Stimulated activated naive CD8-positive, alpha-beta T cell treated with anti-CD3 and anti-CD28 coated beads, Interleukin-15, Interleukin-2, amounts not matched to agents 100 ng/mL and 50 ng/mL, for 24 hours (primary cell): ENCODE results near the gene FOXN1.

ENCODE experiments used
- H3K27ac Mint-ChIP-seq: one replicate; pipeline ENCODE4 v1.8.0; 2021; ENCODE audit warnings: mild to moderate bottlenecking, mixed read lengths
- H3K27me3 Mint-ChIP-seq: one replicate; pipeline ENCODE4 v1.8.0; 2021; ENCODE audit warnings: mixed read lengths
- H3K36me3 Mint-ChIP-seq: one replicate; pipeline ENCODE4 v1.8.0; 2021; ENCODE audit warnings: low read depth, mixed read lengths
- H3K4me1 Mint-ChIP-seq: one replicate; pipeline ENCODE4 v1.8.0; 2021; ENCODE audit warnings: low read depth, mixed read lengths
- H3K4me3 Mint-ChIP-seq: one replicate; pipeline ENCODE4 v1.8.0; 2021; ENCODE audit warnings: mild to moderate bottlenecking, mixed read lengths
- H3K9me3 Mint-ChIP-seq: one replicate; pipeline ENCODE4 v1.8.0; 2021; ENCODE audit warnings: mixed read lengths

FOXN1 gene

GRCh38 chr17:28536532-28537218 is 30.5 kb downstream of the FOXN1 start:
- H3K4me1 Mint-ChIP-seq, result no peaks in the 10 kb centered on the region
- no peak overlapping the region for H3K4me3 Mint-ChIP-seq
- H3K36me3 Mint-ChIP-seq, result no peaks in the 10 kb centered on the region
- H3K27ac Mint-ChIP-seq, result no peak overlapping the region
- H3K27me3 Mint-ChIP-seq, result no peaks in the 10 kb centered on the region
- H3K9me3 Mint-ChIP-seq, result no peaks in the 10 kb centered on the region

- Mint-ChIP-seq H3K36me3 (no peaks in the 10 kb centered on the region), H3K4me1 (no peaks in the 10 kb centered on the region), H3K9me3 (no peaks in the 10 kb centered on the region), H3K4me3 (no peak overlapping the region), H3K27ac (no peak overlapping the region), H3K27me3 (no peaks in the 10 kb centered on the region)
Measured at GRCh38 chr17:28537219-28537610, 31.1 kb downstream of the FOXN1 start.

- Mint-ChIP-seq H3K4me3 (no peak overlapping the region), H3K4me1 (no peaks in the 10 kb centered on the region), H3K27ac (no peak overlapping the region), H3K27me3 (no peaks in the 10 kb centered on the region), H3K9me3 (no peaks in the 10 kb centered on the region), H3K36me3 (no peaks in the 10 kb centered on the region)
Measured at GRCh38 chr17:28538296-28538895, 32.2 kb downstream of the FOXN1 start.

- Mint-ChIP-seq H3K4me3 (no peak overlapping the region), H3K4me1 (no peaks in the 10 kb centered on the region), H3K27ac (no peak overlapping the region), H3K36me3 (no peaks in the 10 kb centered on the region), H3K27me3 (no peaks in the 10 kb centered on the region), H3K9me3 (no peaks in the 10 kb centered on the region)
Measured at GRCh38 chr17:28540231-28540630, 34.1 kb downstream of the FOXN1 start.

DNA sequence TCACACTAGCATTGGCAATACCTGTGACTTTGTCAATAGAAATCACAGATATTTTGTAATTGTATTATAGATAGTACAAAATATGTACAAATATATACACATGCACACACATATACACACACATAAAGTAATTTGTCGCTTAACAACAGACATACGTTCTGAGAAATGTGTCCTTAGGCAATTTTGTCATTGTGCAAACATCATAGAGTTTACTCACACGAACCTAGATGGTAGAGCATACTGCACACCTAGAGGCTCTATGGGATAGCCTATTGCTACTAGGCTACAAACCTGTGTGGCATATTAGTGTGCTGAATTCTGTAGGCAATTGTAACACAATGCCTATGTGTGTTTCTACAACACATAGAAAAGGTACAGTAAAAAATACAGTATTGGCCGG is 35.3 kb downstream of the FOXN1 start:
- H3K9me3 Mint-ChIP-seq, result no peaks in the 10 kb centered on the region
- no peaks in the 10 kb centered on the region for H3K36me3 Mint-ChIP-seq
- H3K4me3 Mint-ChIP-seq, result no peak overlapping the region
- no peak overlapping the region for H3K27ac Mint-ChIP-seq
- no peaks in the 10 kb centered on the region for H3K27me3 Mint-ChIP-seq
- no peaks in the 10 kb centered on the region for H3K4me1 Mint-ChIP-seq

- Mint-ChIP-seq H3K9me3 (no peaks in the 10 kb centered on the region), H3K27ac (no peak overlapping the region), H3K4me3 (no peak overlapping the region), H3K4me1 (peaks cover 22% of the 10 kb centered on the region), H3K27me3 (no peaks in the 10 kb centered on the region), H3K36me3 (no peaks in the 10 kb centered on the region)
Measured at GRCh38 chr17:28544402-28545140, 38.4 kb downstream of the FOXN1 start.

GRCh38 chr17:28545141-28545503 is 39.0 kb downstream of the FOXN1 start:
- peaks cover 28% of the 10 kb centered on the region for H3K4me1 Mint-ChIP-seq
- no peaks in the 10 kb centered on the region for H3K27me3 Mint-ChIP-seq
- H3K27ac Mint-ChIP-seq, result no peak overlapping the region
- H3K36me3 Mint-ChIP-seq, result no peaks in the 10 kb centered on the region
- H3K4me3 Mint-ChIP-seq, result no peak overlapping the region
- no peaks in the 10 kb centered on the region for H3K9me3 Mint-ChIP-seq

DNA sequence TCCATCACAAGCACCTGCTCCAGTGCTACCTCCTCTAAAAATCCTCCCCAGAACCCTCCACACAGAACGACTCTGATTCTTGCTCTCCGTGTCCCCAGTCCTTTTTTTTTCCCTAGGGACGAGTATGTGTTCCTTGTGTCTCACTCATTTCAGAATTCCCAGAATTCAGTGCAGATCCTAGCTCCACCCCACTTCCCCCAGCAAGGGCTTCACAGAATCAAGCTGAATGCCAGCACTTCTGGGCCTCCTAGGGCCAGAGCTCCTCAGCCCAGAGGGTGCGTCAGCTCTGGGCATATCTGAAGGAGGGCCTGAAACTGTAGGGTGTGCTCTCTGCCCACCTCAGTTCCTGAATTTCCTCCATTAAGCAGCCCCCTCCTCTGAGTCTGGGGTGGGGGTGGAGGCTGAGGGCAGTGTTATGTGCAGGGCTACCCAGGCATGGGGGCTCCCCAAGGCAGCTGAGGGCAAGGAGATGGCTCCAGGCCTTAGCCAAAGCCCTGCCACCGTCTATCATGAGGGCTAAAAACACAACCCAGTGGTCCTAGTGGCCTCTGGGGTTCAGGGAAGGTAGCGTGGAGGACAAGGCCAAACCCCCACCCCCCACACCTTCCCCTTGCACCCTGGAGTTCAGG is 39.8 kb downstream of the FOXN1 start:
- no peaks in the 10 kb centered on the region for H3K27me3 Mint-ChIP-seq
- H3K36me3 Mint-ChIP-seq, result no peaks in the 10 kb centered on the region
- no peak overlapping the region for H3K27ac Mint-ChIP-seq
- peaks cover 35% of the 10 kb centered on the region for H3K4me1 Mint-ChIP-seq
- H3K9me3 Mint-ChIP-seq, result no peaks in the 10 kb centered on the region
- H3K4me3 Mint-ChIP-seq, result no peak overlapping the region

GRCh38 chr17:28547096-28547622 is 41.0 kb downstream of the FOXN1 start:
- Mint-ChIP-seq H3K27ac (no peak overlapping the region), H3K4me1 (peaks cover 44% of the 10 kb centered on the region), H3K36me3 (no peaks in the 10 kb centered on the region), H3K9me3 (no peaks in the 10 kb centered on the region), H3K4me3 (no peak overlapping the region), H3K27me3 (no peaks in the 10 kb centered on the region)

- no peaks in the 10 kb centered on the region for H3K27me3 Mint-ChIP-seq
- no peaks in the 10 kb centered on the region for H3K9me3 Mint-ChIP-seq
- peaks cover 47% of the 10 kb centered on the region for H3K4me1 Mint-ChIP-seq
- H3K27ac Mint-ChIP-seq, result peak overlapping the region; percentile 36
- H3K36me3 Mint-ChIP-seq, result no peaks in the 10 kb centered on the region
- peak overlapping the region; percentile 32 for H3K4me3 Mint-ChIP-seq
Measured at GRCh38 chr17:28547623-28548416, 41.7 kb downstream of the FOXN1 start.

- no peaks in the 10 kb centered on the region for H3K9me3 Mint-ChIP-seq
- no peak overlapping the region for H3K4me3 Mint-ChIP-seq
- peaks cover 52% of the 10 kb centered on the region for H3K4me1 Mint-ChIP-seq
Measured at GRCh38 chr17:28548417-28549130, 42.4 kb downstream of the FOXN1 start.

GRCh38 chr17:28549236-28550132 is 43.3 kb downstream of the FOXN1 start:
- H3K9me3 Mint-ChIP-seq, result no peaks in the 10 kb centered on the region
- peaks cover 52% of the 10 kb centered on the region for H3K4me1 Mint-ChIP-seq
- H3K27me3 Mint-ChIP-seq, result no peaks in the 10 kb centered on the region
- H3K36me3 Mint-ChIP-seq, result peaks cover 9% of the 10 kb centered on the region
- H3K4me3 Mint-ChIP-seq, result peak overlapping the region; percentile 47
- peak overlapping the region; percentile 72 for H3K27ac Mint-ChIP-seq

More at GRCh38 chr17:28548417-28549130, 42.4 kb downstream of the FOXN1 start:
- Mint-ChIP-seq H3K27me3 (no peaks in the 10 kb centered on the region), H3K36me3 (peaks cover 2% of the 10 kb centered on the region), H3K27ac (peak overlapping the region; percentile 36)

DNA sequence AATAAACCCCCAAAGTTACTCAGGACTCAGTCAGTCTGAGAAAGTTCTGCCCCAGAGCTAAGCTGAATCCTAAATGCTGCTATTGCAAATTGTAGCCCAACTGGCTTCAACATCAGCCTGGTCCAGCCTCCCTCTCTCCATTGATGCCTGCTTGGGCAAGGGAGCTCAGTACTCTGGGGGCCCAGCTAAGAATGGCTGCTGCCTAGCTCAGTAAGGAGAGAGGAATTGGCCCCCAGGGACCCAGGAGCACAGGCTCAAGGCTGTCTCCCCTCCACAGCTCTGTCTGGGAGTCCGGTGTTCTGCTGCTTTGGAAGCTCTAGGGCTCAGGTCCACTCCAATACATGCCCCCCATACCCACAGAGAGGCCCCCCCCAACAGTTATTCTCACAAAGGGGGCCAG is 44.7 kb downstream of the FOXN1 start:
- peaks cover 52% of the 10 kb centered on the region for H3K4me1 Mint-ChIP-seq
- no peaks in the 10 kb centered on the region for H3K27me3 Mint-ChIP-seq
- H3K4me3 Mint-ChIP-seq, result peak overlapping the region; percentile 87
- peaks cover 12% of the 10 kb centered on the region for H3K36me3 Mint-ChIP-seq
- no peaks in the 10 kb centered on the region for H3K9me3 Mint-ChIP-seq
- H3K27ac Mint-ChIP-seq, result no peak overlapping the region
